Hepatocyte (in vitro differentiated cells): Measurements from ENCODE around the gene XXYLT1.

ENCODE experiments used
- CTCF ChIP-seq: fragments of 200-600 bp; sonication (generic); IDR thresholded peaks from 2 replicates; pipeline ENCODE4 v1.5.1; 2016; ENCODE audit warnings: antibody characterized with exemption, mild to moderate bottlenecking; ENCODE audit not compliant: poor library complexity
- EZH2 ChIP-seq: fragments of 200-600 bp; sonication (generic); IDR thresholded peaks from 2 replicates; pipeline ENCODE4 v1.6.1; 2016; ENCODE audit warnings: antibody characterized with exemption, mild to moderate bottlenecking, borderline replicate concordance
- EZH2phosphoT487 ChIP-seq: fragments of 200-600 bp; sonication (generic); IDR thresholded peaks from one replicate; pipeline ENCODE4 v1.6.1; 2018; ENCODE audit warnings: antibody characterized with exemption, mild to moderate bottlenecking, low read depth, moderate library complexity; ENCODE audit not compliant: unreplicated experiment, severe bottlenecking

- TF ChIP-seq EZH2, result no peak
- TF ChIP-seq CTCF, result no peak
- TF ChIP-seq EZH2phosphoT487, result no peak
Measured at GRCh38 chr3:195150181-195151118, 120.5 kb downstream of the XXYLT1 start.
